ENCODE measurements around the gene PTOV1.

Gene PTOV1

DNA sequence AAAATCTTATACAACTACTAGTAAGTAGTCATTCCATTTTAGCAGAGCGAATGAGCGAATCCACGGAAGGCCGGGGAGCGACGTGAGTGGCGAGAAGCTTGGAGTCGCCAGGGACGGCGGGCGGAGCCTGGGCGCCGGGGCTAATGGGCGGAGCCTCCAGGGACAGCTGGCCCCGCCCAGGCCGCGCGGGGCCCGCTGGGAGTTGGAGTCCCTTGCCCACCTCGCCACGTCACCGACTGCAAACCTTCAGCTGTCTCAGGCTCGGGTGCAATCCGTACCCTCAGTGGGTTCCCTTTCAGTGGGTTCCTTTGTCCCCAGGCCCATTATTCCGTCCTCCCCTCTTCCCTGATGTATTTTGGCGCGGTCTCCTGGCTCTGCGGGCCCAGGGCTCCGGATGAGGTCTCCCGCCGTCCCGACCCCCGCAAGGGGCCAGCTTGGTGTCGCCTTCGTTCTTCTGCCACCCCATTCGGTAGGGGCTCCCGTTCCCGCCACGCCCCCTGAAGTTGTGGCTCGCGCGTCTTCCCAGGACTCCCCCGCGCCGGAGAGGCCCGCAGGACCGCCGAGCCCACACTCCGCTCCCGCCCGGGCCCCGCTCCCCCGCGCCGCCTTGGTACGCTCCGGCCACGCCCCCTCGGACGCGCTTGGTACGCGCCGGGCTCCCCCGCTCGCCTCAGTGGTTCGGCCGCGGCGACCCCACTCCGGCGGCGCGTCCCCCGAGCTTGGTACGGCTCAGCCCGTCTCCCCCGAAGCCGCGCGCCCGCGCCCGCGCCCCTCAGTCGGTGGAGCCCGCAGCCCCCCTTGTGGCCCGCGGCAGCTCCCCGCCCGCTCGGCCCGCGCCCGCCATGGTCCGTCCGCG is at the start of gene PTOV1:
PTOV1 (plus strand) TSS at position 673 of the 856 bp plus-strand sequence.
- DNase-seq = peak; percentile 77 to 92 (median 84)

DNA sequence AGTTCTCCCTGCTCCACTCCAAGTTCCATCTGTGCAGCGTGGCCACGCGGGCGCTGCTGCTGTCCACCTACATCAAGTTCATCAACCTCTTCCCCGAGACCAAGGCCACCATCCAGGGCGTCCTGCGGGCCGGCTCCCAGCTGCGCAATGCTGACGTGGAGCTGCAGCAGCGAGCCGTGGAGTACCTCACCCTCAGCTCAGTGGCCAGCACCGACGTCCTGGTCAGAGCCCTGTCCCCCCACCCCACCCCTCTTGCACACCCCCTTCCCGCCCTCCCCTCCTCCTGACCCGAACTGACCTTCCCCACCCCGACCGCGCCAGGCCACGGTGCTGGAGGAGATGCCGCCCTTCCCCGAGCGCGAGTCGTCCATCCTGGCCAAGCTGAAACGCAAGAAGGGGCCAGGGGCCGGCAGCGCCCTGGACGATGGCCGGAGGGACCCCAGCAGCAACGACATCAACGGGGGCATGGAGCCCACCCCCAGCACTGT is 49.5 kb upstream of the PTOV1 start:
- no peak for DNase-seq

DNA sequence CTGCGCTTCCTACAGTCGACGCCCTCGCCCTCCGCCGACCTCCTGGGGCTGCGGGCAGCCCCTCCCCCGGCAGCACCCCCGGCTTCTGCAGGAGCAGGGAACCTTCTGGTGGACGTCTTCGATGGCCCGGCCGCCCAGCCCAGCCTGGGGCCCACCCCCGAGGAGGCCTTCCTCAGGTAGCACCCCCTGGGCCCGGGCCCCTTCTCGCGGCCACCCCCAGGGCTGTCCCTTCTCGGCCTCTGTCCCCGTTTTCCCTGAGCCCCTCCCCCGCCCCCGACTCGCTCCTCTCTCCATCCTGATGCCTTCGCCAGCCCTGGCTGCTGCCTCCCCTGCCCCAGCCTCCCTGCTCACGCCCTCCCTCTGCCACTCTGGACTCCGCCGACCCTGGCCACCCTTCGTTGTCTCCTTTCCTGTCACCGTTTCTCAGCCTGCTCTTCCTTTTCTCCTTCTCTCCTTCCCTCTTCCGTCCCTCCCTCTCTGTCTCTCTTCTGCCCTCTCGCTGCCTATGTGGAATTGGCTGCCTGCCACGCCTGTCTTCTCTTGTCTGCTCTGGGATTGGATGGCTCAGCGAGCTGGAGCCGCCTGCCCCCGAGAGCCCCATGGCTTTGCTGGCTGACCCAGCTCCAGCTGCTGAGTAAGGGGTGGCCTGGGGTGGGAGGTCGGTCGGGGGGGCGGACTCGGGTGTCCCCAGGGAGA is 48.8 kb upstream of the PTOV1 start:
- DNase-seq = no peak

DNA sequence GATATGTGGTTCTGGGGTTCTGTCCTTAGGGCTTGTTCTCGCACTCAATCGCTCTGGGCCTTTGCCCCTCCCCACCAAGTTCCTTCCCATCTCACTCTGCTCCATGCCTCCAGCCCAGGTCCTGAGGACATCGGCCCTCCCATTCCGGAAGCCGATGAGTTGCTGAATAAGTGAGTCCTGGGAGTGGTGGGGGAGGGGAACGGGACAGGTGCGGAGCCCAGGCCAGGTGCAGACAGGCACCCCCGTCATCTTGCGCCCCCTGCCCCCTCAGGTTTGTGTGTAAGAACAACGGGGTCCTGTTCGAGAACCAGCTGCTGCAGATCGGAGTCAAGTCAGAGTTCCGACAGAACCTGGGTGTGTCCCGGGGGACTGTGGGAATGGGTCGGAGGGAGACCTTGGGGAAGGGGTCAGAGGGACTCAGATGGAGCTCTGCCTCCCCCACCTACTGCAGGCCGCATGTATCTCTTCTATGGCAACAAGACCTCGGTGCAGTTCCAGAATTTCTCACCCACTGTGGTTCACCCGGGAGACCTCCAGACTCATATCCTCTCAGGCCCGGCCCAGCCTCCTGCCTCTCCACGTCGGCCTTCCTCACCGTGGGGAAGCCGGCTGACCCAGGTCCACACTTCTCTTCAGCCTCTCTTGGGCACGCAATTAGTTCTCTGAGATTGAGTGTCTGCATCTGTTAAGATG is 48.0 kb upstream of the PTOV1 start:
- DNase-seq = no peak

DNA sequence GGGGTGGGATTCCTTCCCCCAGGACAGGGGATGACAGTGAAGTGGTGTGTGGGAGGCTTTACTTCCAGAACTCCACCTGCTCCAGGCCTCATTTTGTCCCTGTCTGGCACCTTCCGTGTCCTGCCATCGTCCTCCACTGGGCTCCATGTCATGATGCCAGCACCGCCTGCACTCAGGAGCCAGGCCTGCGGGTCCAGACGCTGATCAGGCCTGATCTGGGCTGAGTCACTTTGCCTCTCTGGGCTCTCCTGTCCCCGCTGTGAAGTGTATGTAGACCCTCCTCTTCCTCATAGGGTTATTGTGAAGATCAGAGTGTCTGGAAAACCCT is 47.5 kb upstream of the PTOV1 start:
- no peak for DNase-seq

DNA sequence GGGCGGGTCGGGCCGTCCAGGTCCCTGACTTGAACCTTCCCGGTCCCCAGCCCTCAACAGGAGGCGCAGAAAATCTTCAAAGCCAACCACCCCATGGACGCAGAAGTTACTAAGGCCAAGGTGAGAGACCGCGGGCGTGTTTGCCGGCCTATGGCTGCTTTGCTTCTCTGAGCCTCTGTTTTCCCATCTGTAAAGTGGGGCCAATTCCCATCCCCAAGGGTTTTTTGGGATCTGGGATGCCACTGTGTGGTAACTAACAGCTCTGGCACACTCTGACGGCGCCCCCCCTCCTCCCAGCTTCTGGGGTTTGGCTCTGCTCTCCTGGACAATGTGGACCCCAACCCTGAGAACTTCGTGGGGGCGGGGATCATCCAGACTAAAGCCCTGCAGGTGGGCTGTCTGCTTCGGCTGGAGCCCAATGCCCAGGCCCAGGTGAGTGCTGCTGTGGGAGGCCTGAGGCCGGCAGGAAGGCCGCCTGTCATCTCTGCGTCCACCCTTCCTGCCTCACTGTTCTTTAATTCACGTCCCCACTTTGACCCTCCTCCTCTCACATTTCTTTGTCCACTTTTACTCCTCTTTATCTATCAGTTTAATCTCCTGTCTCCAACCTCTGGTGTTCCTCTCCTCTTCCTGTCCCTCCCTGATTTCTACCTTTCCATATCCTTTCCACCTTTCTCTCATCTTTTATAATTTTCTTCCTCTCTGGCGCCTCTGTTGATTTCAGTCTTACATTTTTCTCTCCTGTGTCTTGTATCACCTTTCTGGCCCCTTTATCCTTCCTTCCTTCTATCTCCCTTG is 44.9 kb upstream of the PTOV1 start:
- DNase-seq = no peak

DNA sequence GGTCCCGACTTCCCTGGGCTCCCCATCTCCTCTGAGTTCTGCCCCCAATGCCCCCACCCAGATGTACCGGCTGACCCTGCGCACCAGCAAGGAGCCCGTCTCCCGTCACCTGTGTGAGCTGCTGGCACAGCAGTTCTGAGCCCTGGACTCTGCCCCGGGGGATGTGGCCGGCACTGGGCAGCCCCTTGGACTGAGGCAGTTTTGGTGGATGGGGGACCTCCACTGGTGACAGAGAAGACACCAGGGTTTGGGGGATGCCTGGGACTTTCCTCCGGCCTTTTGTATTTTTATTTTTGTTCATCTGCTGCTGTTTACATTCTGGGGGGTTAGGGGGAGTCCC is 44.4 kb upstream of the PTOV1 start:
- DNase-seq = no peak

DNA sequence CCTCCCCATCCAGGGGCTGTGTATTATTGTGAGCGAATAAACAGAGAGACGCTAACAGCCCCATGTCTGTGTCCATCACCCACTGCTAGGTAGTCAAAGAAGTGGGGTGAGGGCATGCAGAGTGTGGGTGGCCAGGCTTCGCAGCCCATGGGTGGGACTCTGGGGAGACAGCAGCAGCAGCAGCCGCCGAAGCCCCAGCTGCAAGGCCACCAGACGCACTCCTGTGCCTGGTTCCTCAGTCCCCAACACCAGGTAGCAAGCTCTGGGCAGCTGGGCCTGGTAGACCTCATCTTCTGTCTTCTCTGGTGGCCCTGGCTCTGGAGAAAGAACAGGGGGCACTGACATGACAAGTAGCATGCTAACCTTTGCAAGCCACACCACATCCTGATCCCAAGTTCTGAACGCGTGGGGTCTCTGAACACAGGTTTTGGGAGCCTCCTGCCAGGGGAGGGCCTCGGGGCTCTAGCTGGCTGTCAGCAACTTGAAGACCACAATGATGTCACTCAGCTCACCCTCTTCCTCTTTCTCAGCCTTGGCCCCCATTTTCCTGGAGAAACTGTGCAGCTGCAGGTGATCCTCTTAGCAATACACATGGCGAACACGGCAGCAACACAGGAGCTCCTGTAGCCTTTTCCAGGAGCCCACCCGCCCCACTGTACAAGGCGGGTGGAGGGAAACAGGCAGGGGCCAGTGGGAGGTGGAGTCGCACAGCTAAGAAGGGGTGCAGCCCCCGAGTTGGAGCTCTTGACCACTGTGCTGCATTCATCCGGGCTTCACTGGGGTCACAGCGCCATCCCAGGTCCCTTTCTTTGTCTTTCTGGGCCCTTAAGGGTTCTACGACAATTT is 43.7 kb upstream of the PTOV1 start:
- no peak for DNase-seq

DNA sequence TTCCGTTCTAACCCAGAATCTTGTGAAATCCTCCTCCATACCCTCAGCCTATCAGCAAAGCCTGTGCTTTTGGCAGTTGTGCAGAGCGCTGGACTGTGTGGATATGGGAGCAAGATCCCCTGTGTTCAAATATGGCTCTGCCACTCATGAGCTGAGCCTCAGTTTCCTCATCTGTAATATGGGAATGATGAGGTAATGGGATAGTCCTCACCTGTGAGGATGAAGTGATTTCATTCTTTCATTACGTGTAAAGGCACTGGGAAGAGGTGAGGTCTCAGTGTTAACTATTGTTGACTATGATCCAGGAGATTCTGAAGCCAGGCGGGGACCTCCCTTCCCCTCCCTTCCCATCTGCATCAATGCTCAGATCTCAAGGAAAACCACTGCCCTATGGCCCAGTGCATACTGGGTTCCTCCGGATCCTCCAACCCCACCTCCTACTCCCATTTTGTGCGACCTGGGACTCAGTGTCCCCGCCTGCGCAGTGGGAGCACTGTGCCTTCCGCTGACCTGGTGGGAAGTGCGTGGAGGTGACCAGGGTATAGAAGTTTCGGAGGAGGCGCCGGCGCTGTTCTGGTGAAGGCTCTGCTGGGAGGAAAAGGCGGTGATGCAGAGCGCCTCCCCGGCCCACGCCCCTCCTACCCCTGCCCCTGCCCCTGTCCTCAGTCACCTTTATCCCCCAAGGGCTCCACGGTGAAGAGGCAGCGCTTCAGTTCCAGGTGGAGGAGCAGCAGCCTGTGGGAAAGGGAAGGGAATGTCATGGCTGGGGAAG is 42.9 kb upstream of the PTOV1 start:
- no peak for DNase-seq

DNA sequence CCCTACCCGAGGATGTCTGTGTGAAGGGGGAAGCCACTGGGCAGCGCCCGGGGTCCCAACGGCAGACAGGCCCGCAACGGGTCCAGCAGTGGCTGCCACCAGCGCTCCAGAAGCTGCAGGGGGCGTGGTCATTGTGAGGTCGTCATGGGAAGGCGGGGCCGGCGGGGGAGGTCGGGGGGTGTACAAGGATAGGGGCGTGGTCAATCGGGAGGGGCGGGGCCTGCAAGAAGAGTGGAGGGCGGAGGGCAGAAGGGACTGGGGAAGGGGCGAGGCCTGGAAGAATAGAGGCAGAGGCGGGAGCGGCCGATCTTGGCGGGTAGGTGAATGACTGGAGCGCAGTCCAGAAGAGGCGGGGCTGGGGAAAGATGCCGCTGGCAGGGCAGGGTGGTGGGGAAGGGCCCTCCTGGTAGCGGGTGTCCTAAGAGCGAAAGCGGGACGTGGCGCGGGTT is 42.2 kb upstream of the PTOV1 start:
- peak; percentile 71 to 94 (median 86) for DNase-seq

DNA sequence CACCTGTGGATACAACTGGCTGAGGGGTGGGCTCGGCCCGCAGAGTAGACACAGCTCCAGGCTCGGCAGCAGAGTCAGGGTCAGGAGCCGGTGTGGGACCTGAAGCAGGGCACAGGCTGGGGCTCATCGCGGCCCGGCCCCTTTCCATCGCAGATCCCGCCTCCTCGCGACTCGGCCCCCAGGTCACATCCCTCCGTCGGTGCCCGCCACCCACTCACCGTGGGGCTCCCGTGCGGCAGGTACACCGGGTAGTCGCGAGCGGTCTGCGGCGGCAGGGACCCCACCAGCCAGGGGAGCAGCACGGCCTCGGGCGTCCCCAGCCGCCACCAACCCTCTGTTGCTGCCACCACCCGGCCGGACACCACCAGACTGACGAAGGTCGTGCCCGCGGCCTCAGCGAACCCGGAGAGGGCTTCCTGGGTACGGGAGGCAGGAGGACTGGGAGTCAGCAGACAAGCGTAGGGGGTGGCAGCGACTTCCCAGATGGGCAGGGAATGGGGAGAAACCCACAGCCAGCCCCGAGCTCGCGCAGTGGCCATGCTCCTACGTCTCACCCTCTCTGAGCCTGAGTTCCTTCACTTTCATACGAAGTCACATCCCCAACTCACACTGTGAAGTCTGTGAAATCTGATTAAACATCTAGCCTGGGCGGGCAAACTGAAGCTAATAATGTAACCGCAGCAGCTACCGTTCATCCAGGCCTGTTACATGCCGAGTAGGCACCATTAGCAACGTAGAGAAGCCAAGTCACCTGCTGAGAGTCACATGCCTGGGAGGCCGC is 41.6 kb upstream of the PTOV1 start:
- DNase-seq = peak in 4 of 6 experiments; percentile 52 to 67 (median 59)

DNA sequence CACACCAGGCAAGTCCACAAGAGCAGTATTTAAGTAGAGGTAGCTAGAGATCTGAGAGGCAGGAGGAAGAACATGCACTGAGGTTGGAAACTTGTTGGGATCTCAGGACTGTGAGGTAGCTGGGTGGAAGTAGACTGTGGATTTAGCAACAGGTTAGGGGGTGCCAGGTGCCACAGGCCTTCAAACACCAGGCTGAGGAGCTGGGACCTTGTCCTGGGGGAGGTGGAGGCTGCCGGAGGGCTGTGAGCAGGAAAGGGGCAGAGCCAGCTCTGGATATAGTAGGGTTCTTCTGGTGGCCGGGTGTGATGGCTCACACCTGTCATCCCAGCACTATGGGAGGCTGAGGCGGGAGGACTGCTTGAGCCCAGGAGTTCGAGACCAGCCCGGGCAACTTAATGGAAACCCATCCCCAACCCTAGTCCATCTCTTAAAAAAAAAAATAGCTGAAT is 41.0 kb upstream of the PTOV1 start:
- no peak for DNase-seq

DNA sequence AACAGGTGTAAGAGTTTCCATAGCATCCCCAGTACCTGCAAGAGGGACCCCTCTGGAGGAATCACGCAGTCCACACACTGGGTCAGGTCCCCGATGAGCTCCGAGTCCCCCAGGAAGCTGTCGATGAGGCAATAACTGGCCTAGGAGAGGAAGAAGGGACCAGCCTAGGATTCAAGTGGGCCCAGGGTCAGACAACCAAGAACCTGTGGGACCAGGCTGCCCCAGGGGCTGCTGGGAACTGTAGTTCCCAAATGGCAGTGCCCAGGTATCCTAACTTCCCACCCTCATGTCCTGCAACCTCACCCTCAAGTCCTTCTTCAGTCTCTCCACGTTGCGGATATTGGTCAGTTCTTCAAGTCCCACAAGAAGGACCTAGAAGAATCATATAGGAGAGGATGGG is 39.6 kb upstream of the PTOV1 start:
- DNase-seq = no peak

DNA sequence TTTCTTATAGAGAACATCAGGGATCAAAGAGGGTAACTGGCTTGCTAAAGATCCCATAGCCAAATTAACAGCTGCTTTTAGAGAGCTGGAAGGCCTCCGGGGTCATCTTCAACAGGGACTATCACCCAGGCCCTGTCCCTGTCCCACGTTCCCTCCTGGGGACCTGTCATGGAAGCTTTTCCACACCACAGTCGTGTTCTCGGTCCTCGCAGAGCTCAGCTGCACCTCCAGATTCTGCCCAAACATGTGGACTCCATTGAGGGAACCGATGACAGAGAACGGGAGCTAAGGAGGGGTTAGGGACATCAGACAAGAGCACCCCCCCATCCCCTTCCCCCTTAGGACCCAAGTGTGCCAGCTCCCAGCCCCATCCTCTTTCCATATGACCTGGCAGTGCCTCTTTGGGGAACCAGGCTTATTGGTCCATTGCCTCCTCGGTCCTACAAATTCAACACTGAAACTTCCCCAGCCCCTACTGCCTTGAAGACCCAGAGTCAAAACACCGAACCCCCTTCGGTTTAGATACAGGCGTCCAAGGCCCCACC is 38.4 kb upstream of the PTOV1 start:
- DNase-seq = no peak

DNA sequence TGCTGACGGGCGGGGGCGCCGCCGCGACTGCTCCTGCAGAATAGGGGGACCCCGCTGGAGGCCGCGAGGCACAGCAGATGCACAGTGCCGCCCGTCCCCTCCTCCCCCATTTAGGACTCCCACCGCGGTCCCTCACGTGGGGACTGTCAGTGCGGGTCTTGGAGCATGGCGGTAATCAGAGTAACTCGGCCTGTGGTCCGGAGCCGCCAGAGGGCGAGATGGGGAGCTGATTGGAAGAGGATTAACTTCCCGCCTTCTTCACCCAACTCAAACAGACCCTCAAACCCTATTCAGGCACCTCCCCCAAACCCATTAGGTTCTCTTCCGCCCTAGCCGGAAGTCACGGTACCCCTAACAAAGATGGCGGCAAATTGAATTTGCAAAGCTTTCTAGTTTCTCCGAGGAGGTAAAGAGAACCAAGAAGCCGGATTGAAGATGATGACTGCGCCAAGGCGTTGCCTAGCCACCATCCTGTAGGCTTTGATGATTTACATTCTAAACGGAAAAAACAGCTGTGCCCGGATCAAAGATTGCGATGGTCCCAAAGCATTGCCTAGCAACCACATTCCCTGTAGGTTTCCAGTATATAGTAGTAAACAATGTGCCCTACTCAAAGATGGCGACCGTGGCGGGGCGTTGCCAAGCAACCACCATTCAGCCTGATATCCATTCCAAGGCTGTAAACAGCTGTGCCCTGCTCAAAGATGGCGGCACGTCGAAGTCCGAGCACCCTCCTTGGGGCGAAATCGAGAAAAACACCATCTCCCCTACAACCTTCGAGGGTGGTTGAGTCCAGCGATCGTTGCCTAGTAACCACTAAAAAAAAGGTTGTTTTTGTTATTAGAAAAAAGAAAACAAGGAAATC is 37.7 kb upstream of the PTOV1 start, which contains the start of gene FUZ:
FUZ (minus strand) TSS at position 296 of the 865 bp plus-strand sequence; CDS start at position 110, 186 bp downstream.
- DNase-seq = peak; percentile 79 to 94 (median 90)

DNA sequence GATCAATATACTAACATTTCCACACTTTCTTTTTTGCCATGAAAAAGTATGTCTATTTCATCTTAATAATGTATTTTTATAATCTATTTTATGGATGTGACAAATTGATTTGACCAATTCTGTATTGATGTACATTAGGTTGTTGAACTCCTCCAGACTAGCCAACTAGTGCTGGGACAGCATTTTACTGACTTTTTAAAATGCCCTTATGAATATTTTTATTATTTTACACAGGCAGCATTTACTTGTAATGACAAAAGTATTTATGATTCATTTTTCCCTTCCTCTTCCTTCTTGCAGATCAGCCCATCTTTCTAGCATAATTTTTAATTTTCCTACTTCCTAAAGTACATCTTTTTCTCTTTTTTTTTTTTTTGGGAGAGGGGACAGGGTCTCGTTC is 36.9 kb upstream of the PTOV1 start:
- DNase-seq = no peak

DNA sequence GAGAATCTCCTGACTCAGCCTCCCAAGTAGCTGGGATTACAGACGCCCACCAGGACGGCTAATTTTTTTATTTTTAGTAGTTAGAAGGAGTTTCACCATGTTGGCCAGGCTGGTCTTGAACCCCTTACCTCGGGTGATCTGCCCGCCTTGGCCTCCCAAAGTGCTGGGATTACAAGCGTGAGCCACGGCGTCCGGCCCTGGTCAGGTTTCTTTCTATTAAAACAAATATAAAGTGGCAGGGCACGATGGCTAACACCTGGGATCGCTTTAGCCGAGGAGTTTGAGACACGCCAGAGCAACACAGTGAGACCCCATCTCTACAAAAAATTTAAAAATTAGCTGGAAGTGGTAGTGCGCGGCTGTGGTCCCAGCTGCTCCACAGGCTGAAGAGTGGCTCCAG is 34.4 kb upstream of the PTOV1 start:
- DNase-seq = no peak

DNA sequence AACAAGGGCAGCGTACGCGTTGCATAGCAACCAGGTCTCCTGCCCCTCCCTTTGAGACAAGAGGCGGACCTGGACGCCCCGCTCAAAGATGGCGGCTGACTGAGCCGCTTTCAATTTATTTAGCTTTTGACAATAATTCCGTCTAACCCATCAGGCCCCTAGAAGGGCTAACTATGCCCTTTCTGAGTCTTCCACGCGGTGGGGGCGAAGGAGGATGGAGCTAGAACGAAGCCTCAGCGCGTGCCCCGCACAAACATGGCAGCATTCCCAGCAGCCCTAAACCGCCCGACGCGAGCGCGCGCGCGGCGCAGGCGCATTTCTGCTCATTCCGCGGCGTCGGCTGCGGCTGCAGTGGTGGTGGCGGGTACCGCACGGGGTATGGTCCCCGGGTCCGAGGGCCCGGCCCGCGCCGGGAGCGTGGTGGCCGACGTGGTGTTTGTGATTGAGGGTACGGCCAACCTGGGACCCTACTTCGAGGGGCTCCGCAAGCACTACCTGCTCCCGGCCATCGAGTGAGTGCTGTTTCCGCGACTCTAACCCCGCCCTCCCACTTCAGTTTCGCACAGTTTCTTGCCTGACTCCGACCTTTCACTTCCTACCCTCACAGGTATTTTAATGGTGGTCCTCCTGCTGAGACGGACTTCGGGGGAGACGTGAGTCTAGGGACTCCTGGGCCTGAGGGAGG is 32.9 kb upstream of the PTOV1 start, which contains the start of gene MED25:
MED25 (plus strand) TSS at position 326 of the 685 bp plus-strand sequence; CDS start at position 379, 53 bp downstream.
- peak; percentile 87 to 97 (median 94) for DNase-seq

Measured in stimulated activated naive CD4-positive, alpha-beta T cell (primary cell).